SK-N-SH treated with all-trans-retinoic acid at 6 μM for 48 hours (cell line): ENCODE results near the gene COL28A1.

Experiments
- ATAC-seq: fragments of 200-7000 bp; cut with Tn5 transposase; 3 replicates; pipeline ENCODE4 v1.9.1; 2020; ENCODE audit warnings: mild to moderate bottlenecking, moderate library complexity
- ARNTL ChIP-seq: fragments of 450-650 bp; formaldehyde crosslinking; IDR thresholded peaks from 2 replicates; pipeline ENCODE4 v1.5.0; 2020; ENCODE audit warnings: low read depth, mild to moderate bottlenecking, moderate library complexity, borderline replicate concordance
- BACH2 ChIP-seq: fragments of 250-450 bp; sonication (Bioruptor Pico); IDR thresholded peaks from 2 replicates; pipeline ENCODE4 v1.9.0; 2021; ENCODE audit warnings: mild to moderate bottlenecking, borderline replicate concordance
- CSDC2 ChIP-seq: fragments of 250-450 bp; sonication (Bioruptor Pico); IDR thresholded peaks from 2 replicates; pipeline ENCODE4 v1.5.0; 2020; ENCODE audit warnings: mild to moderate bottlenecking, moderate library complexity
- CSRNP3 ChIP-seq: fragments of 250-450 bp; sonication (Bioruptor Pico); IDR thresholded peaks from 2 replicates; pipeline ENCODE4 v1.5.1; 2021; ENCODE audit warnings: mild to moderate bottlenecking, moderate library complexity
- ESRRG ChIP-seq: fragments of 250-450 bp; sonication (Bioruptor Pico); IDR thresholded peaks from 2 replicates; pipeline ENCODE4 v1.6.1; 2021; ENCODE audit warnings: mild to moderate bottlenecking
- GLIS3 ChIP-seq: fragments of 250-450 bp; sonication (Bioruptor Pico); IDR thresholded peaks from 2 replicates; pipeline ENCODE4 v1.5.0; 2020; ENCODE audit warnings: mild to moderate bottlenecking, moderate library complexity
- ISL1 ChIP-seq: fragments of 250-450 bp; sonication (Bioruptor Pico); IDR thresholded peaks from 2 replicates; pipeline ENCODE4 v2.1.2; 2022; ENCODE audit warnings: mild to moderate bottlenecking, moderate library complexity
- OSR1 ChIP-seq: fragments of 250-450 bp; sonication (Bioruptor Pico); IDR thresholded peaks from 2 replicates; pipeline ENCODE4 v1.8.0; 2022; ENCODE audit warnings: moderate library complexity, mild to moderate bottlenecking, inconsistent platforms
- PATZ1 ChIP-seq: fragments of 250-450 bp; sonication (Bioruptor Pico); IDR thresholded peaks from 2 replicates; pipeline ENCODE4 v1.8.0; 2020; ENCODE audit warnings: mild to moderate bottlenecking, moderate library complexity, borderline replicate concordance
- PPARA ChIP-seq: fragments of 250-450 bp; sonication (Bioruptor Pico); IDR thresholded peaks from 2 replicates; pipeline ENCODE4 v1.5.0; 2020; ENCODE audit warnings: mild to moderate bottlenecking, borderline replicate concordance
- RARB ChIP-seq: fragments of 250-450 bp; sonication (Bioruptor Pico); IDR thresholded peaks from 2 replicates; pipeline ENCODE4 v1.8.0; 2021; ENCODE audit warnings: mild to moderate bottlenecking, moderate library complexity
- SNAI2 ChIP-seq: fragments of 250-450 bp; sonication (Bioruptor Pico); IDR thresholded peaks from 2 replicates; pipeline ENCODE4 v1.5.0; 2020; ENCODE audit warnings: mild to moderate bottlenecking, moderate library complexity
- TCF4 ChIP-seq: fragments of 250-450 bp; sonication (Bioruptor Pico); IDR thresholded peaks from 2 replicates; pipeline ENCODE4 v1.8.0; 2021; ENCODE audit warnings: mild to moderate bottlenecking, moderate library complexity, borderline replicate concordance
- TSHZ2 ChIP-seq: fragments of 250-450 bp; sonication (Bioruptor Pico); IDR thresholded peaks from 2 replicates; pipeline ENCODE4 v1.5.0; 2020; ENCODE audit warnings: mild to moderate bottlenecking, moderate library complexity
- ZC3H10 ChIP-seq: fragments of 250-450 bp; sonication (Bioruptor Pico); IDR thresholded peaks from 2 replicates; pipeline ENCODE4 v1.5.1; 2021; ENCODE audit warnings: mild to moderate bottlenecking, moderate library complexity
- ZFP3 ChIP-seq: fragments of 250-450 bp; sonication (Bioruptor Pico); IDR thresholded peaks from 2 replicates; pipeline ENCODE4 v1.5.0; 2020; ENCODE audit warnings: mild to moderate bottlenecking, moderate library complexity
- ZNF565 ChIP-seq: fragments of 450-650 bp; formaldehyde crosslinking; conservative IDR thresholded peaks from 2 replicates; pipeline ENCODE4 v1.5.0; 2020; ENCODE audit warnings: low read depth, mild to moderate bottlenecking, moderate library complexity
- ZNF70 ChIP-seq: fragments of 450-650 bp; formaldehyde crosslinking; IDR thresholded peaks from 2 replicates; pipeline ENCODE4 v1.5.0; 2020; ENCODE audit warnings: mild to moderate bottlenecking, moderate library complexity
- ZNF8 ChIP-seq: fragments of 450-650 bp; formaldehyde crosslinking; IDR thresholded peaks from 2 replicates; pipeline ENCODE4 v1.5.0; 2020; ENCODE audit warnings: mild to moderate bottlenecking, moderate library complexity

COL28A1 gene

GRCh38 chr7:7529328-7529727, 6.3 kb downstream of the COL28A1 start:
- ATAC-seq: no peak
- TF ChIP-seq CSRNP3 (no peak), ZNF70 (CRISPR knock-in tag) (no peak), PATZ1 (no peak), ESRRG (CRISPR knock-in tag) (no peak), TSHZ2 (no peak), PPARA (CRISPR knock-in tag) (no peak), ISL1 (no peak), CSDC2 (no peak), OSR1 (CRISPR knock-in tag) (no peak)

GRCh38 chr7:7527047-7527446, 8.6 kb downstream of the COL28A1 start:
- no peak for ATAC-seq
- TF ChIP-seq PATZ1: no peak
- no peak for TF ChIP-seq RARB (CRISPR knock-in tag)
- no peak for TF ChIP-seq ZFP3 (CRISPR knock-in tag)
- TF ChIP-seq BACH2 (CRISPR knock-in tag): no peak
- TF ChIP-seq ARNTL (CRISPR knock-in tag): no peak
- no peak for TF ChIP-seq TCF4 (CRISPR knock-in tag)

- ATAC-seq: no peak
- TF ChIP-seq ZNF565 (CRISPR knock-in tag) (no peak), ZNF8 (CRISPR knock-in tag) (peak; percentile 91)
These were observed 9.7 kb downstream of the COL28A1 start for GRCh38 chr7:7526006-7526405.

- TF ChIP-seq TCF4 (CRISPR knock-in tag) (no peak), GLIS3 (CRISPR knock-in tag) (no peak), SNAI2 (no peak)
- TF ChIP-seq, all 23 proteins: peak for 0
- ATAC-seq: no peak
These were observed 11.6 kb downstream of the COL28A1 start for GRCh38 chr7:7524121-7524520.

GRCh38 chr7:7522421-7522820, 13.3 kb downstream of the COL28A1 start:
- no peak for TF ChIP-seq BACH2 (CRISPR knock-in tag)
- TF ChIP-seq ZFP3 (CRISPR knock-in tag): no peak
- no peak for TF ChIP-seq ESRRG (CRISPR knock-in tag)
- no peak for TF ChIP-seq PATZ1
- no peak for TF ChIP-seq ZC3H10 (CRISPR knock-in tag)
- no peak for TF ChIP-seq CSDC2

More at GRCh38 chr7:7522421-7522820, 13.3 kb downstream of the COL28A1 start:
- ATAC-seq: no peak
